Measurements from ENCODE around the gene WDFY2.

WDFY2 gene

GRCh38 chr13:51769455-51770127 lies 185.3 kb downstream of the WDFY2 start:
- DNase-seq (ENCODE audit: low read depth, low spot score): no peak

DNA sequence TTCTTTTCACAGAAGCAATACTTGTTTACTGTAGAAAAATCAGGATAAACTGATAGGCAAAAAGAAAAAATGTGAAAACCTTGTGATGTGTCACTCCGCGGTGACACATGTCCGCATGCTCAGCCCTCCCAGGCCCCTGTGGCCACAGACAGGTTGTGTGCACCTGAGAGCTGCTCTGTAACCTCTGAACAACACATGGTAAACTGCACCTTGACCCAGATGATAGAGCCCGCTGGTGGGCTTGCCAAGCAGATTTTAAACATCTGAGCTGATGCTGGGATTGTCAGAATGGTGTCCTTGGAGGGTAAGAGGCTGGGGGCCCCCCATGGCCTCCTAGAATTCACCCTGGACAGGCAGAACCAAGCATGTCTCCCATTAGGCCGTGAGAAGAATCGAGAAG lies 185.9 kb downstream of the WDFY2 start:
- no peak for DNase-seq (ENCODE audit: low read depth, low spot score)

- no peak for DNase-seq (ENCODE audit: low read depth, low spot score)
Measured at GRCh38 chr13:51770681-51771417, 186.6 kb downstream of the WDFY2 start.

- DNase-seq (ENCODE audit: low read depth, low spot score): no peak
Measured at GRCh38 chr13:51771418-51772104, 187.3 kb downstream of the WDFY2 start.

GRCh38 chr13:51772105-51772455 lies 187.8 kb downstream of the WDFY2 start:
- no peak for DNase-seq (ENCODE audit: low read depth, low spot score)

DNA sequence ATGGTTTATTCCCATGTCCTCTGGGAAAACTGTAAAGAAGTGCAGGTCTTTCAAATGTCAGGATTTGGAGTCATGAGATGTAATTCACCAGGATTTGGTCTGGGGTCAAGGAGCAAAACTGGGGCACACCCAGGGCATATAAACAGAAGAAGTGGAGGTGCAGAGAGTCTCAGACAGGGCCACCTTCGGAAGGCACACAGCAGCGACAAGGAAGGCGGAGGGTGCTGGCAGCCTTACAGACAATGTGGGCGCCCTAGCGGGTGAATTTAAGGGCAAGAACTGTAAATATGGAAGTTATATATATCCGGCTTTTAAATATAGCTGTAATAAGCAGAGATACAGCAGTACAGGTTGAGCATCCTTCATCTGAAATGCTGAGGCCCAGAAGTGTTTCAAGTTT lies 188.5 kb downstream of the WDFY2 start:
- DNase-seq (ENCODE audit: low read depth, low spot score): no peak

GRCh38 chr13:51773515-51773914 lies 189.3 kb downstream of the WDFY2 start:
- no peak for DNase-seq (ENCODE audit: low read depth, low spot score)

- no peak for DNase-seq (ENCODE audit: low read depth, low spot score)
Measured at GRCh38 chr13:51776179-51776578, 191.9 kb downstream of the WDFY2 start.

- DNase-seq (ENCODE audit: low read depth, low spot score): no peak
Measured at GRCh38 chr13:51777921-51778320, 193.7 kb downstream of the WDFY2 start.

GRCh38 chr13:51778392-51778791 lies 194.1 kb downstream of the WDFY2 start:
- no peak for DNase-seq (ENCODE audit: low read depth, low spot score)

DNA sequence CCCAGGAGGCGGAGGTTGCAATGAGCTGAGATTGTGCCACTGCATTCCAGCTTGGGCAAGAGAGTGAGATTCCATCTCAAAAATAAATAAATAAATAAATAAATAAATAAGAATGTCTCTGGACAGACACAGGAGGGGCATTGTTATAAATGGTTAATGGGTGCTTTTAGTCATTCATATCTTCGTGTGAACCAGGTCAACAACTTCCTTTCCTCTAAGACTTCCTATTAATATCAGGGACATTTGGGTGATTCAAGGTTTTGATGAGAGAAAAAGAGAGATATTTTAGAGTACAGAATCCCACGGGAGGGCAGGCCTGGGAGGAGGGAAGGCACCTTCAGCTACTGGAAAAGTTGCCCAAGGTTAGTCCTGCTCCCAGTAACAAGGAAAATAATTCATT lies 195.8 kb downstream of the WDFY2 start:
- DNase-seq (ENCODE audit: low read depth, low spot score): no peak

- no peak for DNase-seq (ENCODE audit: low read depth, low spot score)
Measured at GRCh38 chr13:51781246-51782022, 197.2 kb downstream of the WDFY2 start.

- no peak for DNase-seq (ENCODE audit: low read depth, low spot score)
Measured at GRCh38 chr13:51782026-51782710, 197.9 kb downstream of the WDFY2 start.

GRCh38 chr13:51783428-51784094 lies 199.3 kb downstream of the WDFY2 start:
- no peak for DNase-seq (ENCODE audit: low read depth, low spot score)

DNA sequence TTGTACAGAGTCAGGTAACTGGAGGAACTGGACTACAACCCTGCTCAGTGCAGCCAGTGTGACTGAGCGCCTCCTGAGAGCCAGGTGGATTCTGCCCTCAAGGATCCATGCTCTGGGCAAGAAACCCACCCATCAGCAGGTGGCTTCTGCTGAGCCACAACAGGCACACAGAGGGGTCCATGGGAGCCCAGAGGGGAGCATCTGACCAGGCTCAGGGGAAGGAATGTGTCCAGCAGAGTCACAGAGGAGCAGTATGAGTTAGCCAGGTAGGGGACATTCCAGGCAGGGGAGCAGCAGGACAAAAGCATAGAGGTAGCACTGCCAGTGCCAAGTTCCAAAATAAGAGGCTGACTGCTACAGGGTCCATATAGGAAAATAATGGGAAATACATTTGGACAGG lies 199.8 kb downstream of the WDFY2 start:
- DNase-seq (ENCODE audit: low read depth, low spot score): no peak

- DNase-seq (ENCODE audit: low read depth, low spot score): no peak
Measured at GRCh38 chr13:51785712-51786424, 201.6 kb downstream of the WDFY2 start.

DNA sequence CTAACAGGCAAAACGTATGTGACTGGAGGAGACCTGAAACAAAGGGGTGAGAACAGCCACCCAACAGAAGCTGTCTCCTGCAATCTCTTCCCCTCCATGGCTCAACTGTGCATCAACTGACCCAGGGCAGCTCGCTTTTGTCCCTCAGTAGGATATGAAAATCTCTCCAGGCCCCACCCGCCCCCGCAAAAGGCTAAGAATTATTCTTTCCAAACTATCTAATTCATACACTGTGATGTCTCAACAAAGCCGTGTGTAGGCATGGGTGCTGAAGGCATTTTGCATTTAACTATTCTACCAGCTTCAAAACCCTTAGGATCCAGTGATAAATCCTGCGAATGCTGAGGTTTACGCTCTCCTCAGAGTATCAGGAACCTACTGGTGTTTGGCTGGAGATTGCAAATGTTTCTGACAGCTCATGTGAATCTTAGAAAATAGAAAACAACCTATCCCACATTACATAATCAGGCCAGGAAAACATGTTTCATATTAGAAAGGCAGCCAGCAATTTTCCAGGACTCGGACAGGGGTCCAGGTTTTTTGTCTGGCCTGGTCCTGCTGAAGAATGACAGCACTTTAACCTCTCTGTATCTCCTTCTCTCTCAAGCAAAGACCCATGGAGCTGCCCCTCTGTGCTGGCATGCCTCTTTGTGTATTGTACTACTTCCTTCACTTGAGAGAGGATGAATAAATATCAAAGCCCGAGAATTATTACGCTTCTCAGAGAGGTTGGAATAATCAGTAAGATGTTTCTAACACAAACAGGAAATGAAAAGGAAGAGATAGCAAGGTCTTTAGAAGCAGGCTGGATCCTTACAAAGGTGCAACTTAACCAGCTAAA lies 202.4 kb downstream of the WDFY2 start:
- DNase-seq (ENCODE audit: low read depth, low spot score): no peak

GRCh38 chr13:51793570-51794271 lies 209.5 kb downstream of the WDFY2 start:
- no peak for DNase-seq (ENCODE audit: low read depth, low spot score)

DNA sequence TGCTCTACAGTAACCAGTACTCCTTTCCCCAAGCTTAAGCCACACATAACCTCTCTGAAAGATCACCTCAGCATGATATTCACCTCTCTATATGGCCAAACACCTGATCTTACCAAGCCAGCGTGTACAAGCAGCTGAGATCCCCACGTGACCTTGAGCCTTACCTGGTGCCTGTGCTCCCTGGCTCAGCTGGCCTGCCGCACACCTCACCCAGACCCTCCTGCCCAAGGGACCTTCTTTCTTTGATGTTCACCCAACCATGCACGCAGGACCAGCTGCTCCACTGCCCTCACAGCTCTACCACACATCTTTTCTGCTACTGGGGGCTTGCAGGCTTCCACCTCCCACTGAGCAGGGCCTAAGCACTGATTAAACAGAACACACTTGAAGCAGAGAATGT lies 210.7 kb downstream of the WDFY2 start:
- no peak for DNase-seq (ENCODE audit: low read depth, low spot score)
